GM12878 (cell line): ENCODE measurements around the gene TBX10.

Source experiments
- POLR2A ChIP-seq: IDR thresholded peaks from 2 replicates; pipeline ENCODE4 v1.6.1; 2011; ENCODE audit warnings: low read depth, mild to moderate bottlenecking, low read length
- SMARCA5 ChIP-seq: fragments of 450-650 bp; IDR thresholded peaks from 2 replicates; pipeline ENCODE4 v1.6.1; 2017; ENCODE audit warnings: mild to moderate bottlenecking
- SUPT20H ChIP-seq: IDR thresholded peaks from 2 replicates; pipeline ENCODE4 v1.6.1; 2011; ENCODE audit warnings: low read depth, mild to moderate bottlenecking, low read length, moderate library complexity, borderline replicate concordance; ENCODE audit not compliant: control insufficient read depth
- TF ChIP-seq, protein P1 (sequence below): IDR thresholded peaks from 2 replicates; pipeline ENCODE4 v1.6.1; 2012; ENCODE audit warnings: low read length, inconsistent platforms

DNA sequence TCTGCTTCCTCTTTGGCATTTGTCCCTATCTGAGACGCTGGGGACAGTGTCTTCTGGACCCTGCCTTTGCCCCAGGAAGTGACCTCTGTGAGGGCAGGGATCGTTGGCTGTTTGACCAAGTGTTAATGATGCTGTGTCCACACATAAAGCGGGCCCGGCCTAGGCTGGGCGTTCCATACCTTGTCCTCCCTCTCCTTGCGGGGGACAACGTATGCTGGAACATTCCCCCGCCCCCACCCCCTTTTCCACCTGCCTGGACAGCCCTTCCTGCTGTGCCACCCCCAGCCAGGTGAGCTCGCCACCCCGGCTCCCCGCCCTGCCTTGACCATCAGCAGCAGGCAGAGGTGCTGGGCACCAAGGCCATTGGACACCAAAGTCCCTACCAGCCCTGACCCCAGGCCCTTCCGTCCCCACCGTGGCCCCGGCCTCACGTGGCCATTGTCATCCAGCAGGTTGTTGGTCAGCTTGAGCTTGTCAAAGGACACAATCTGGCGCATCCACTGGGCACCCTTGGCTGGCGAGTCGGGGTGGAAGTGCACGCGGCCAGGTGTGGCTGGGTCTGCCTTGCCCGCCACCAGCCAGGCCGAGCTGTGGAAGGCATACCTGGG lies 5.7 kb downstream of the TBX10 start:
- TF ChIP-seq SMARCA5 (no peak), POLR2A (no peak), SUPT20H (no peak)
- TF ChIP-seq, protein P1, sequence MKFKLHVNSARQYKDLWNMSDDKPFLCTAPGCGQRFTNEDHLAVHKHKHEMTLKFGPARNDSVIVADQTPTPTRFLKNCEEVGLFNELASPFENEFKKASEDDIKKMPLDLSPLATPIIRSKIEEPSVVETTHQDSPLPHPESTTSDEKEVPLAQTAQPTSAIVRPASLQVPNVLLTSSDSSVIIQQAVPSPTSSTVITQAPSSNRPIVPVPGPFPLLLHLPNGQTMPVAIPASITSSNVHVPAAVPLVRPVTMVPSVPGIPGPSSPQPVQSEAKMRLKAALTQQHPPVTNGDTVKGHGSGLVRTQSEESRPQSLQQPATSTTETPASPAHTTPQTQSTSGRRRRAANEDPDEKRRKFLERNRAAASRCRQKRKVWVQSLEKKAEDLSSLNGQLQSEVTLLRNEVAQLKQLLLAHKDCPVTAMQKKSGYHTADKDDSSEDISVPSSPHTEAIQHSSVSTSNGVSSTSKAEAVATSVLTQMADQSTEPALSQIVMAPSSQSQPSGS = no peak
